PC-3 (cell line): ENCODE data around the gene ATF1.

ENCODE experiments used
- EZH2phosphoT487 ChIP-seq: fragments of 300-600 bp; sonication (generic); IDR thresholded peaks from 2 replicates; pipeline ENCODE4 v1.6.1; 2018; ENCODE audit warnings: mild to moderate bottlenecking, antibody characterized with exemption, low read length, borderline replicate concordance
- TF ChIP-seq, protein P1 (sequence below): fragments of 300-600 bp; sonication (generic); conservative IDR thresholded peaks from 2 replicates; pipeline ENCODE4 v1.5.1; 2017; ENCODE audit warnings: antibody characterized with exemption, low read depth, mild to moderate bottlenecking, low read length

DNA sequence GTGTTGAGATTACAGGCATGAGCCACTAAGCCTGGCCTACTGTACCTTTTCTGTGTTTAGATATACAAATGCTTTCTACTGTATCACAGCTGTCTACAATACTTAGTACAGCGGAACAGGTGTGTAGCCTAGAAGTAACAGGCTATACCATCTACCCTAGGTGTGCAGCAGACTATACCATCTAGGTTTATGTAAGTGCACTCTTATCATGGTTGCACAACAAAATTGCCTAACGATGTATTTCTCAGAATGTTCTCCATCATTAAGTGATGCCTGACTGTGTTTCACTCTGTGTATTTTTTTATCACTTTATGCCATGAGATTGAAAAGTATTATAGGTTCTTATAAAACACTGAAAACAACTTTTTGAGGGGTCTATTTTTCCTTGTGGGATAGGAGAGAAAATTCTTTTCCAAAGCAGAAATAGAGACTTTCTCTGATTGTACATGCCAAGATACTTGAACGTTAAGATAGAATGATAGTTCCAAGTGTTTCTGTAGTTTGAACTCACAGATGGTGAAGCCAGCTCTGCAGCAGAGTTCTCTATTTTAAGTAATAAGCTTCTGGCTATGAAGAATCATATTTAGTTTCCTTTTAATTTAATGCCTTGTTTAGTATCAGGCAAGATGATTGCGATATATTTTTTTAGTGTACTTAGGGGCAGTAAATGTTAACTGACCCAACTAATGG lies 95.9 kb downstream of the ATF1 start:
- TF ChIP-seq, protein P1, sequence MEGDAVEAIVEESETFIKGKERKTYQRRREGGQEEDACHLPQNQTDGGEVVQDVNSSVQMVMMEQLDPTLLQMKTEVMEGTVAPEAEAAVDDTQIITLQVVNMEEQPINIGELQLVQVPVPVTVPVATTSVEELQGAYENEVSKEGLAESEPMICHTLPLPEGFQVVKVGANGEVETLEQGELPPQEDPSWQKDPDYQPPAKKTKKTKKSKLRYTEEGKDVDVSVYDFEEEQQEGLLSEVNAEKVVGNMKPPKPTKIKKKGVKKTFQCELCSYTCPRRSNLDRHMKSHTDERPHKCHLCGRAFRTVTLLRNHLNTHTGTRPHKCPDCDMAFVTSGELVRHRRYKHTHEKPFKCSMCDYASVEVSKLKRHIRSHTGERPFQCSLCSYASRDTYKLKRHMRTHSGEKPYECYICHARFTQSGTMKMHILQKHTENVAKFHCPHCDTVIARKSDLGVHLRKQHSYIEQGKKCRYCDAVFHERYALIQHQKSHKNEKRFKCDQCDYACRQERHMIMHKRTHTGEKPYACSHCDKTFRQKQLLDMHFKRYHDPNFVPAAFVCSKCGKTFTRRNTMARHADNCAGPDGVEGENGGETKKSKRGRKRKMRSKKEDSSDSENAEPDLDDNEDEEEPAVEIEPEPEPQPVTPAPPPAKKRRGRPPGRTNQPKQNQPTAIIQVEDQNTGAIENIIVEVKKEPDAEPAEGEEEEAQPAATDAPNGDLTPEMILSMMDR: no peak
- TF ChIP-seq EZH2phosphoT487: no peak
